HG03342 (cell line): Measurements from ENCODE around the gene LGALS1.
"Not testable (repeated sequence)": the region's sequence is repeated elsewhere in the genome, so short reads cannot be mapped to it uniquely, and the experiment has no call there.

Experiments used
- ATAC-seq: cut with Tn5 transposase; IDR thresholded peaks from one replicate; pipeline ENCODE4 v1.9.1; 2021; ENCODE audit warnings: mild to moderate bottlenecking, moderate library complexity; ENCODE audit not compliant: unreplicated experiment

The LGALS1 gene

GRCh38 chr22:37639070-37639760 lies 36.2 kb upstream of the LGALS1 start, which contains the start of gene SH3BP1:
Gene SH3BP1, plus strand, starts transcription at chr22:37639669. Its CDS starts 119 bp downstream, at chr22:37639788.
- no peak for ATAC-seq

- no peak for ATAC-seq
Observed at GRCh38 chr22:37639771-37640590, 35.5 kb upstream of the LGALS1 start.

GRCh38 chr22:37640591-37641560 lies 34.6 kb upstream of the LGALS1 start:
- ATAC-seq = no peak

DNA sequence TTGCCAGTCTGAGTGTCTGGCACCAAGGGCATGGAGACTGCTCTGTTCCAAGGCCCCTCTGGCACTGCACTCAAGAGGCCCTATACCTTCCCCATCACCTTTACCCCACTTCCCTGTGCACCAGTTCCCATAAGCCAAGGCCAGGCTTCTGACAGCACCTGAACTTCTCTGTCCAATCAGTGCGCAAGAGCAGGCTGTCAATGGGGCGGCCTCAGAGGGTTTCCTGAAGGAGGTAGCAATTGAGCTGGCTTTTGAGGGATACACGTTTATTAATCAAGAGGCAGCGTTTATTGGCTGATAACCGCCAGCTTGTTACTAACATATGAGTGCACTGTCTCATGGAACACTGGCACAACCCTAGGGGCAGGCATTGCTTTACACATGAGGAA lies 33.9 kb upstream of the LGALS1 start:
- no peak for ATAC-seq

DNA sequence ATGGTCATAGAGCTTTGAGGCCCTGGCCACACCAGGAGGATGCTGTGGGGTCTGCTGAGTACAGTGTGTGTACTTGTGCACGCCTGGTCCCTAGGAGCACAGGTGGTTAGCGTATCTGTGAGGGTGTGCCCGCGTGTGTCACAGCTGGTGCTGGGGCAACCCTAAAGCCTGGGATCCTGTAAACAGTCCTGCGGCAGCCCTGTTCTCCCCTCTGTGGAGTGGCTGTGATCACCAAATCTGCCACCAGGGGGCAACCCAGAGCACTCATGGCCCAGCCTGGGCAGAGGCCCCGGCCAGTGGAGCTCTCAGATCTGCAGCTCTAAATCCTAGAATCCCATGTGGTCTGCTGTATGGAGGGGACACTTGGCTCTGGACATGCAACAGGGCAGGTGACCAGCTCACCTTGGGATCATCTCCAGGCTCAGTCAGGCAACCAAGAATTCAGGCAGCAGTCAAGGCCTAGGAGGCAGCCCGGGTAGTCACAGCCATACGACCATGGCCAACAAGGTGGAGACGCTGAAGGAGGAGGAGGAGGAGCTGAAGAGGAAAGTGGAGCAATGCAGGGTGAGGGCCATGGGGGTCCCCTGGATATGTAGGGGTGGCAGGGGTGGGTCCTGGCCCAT lies 32.1 kb upstream of the LGALS1 start:
- ATAC-seq = no peak

DNA sequence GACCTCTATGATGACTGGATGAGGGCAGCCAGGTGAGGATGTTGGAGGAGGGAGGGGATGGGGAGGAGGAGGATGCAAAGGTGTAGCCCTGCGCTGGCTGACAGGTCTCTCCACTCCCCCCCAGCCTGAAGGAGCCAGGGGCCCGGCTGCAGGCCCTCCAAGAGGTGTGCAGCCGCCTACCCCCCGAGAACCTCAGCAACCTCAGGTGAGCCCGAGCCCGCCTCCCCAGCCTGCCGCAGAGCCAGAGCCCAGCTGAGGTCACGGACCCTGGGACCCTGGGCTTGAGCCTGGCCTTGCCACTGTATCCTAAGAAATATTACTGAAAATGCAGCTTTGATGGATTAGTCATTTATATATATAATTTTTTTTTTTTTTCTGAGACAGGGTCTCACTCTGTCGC lies 28.1 kb upstream of the LGALS1 start:
- ATAC-seq = no peak

GRCh38 chr22:37647928-37648327 lies 27.5 kb upstream of the LGALS1 start:
- ATAC-seq = no peak

DNA sequence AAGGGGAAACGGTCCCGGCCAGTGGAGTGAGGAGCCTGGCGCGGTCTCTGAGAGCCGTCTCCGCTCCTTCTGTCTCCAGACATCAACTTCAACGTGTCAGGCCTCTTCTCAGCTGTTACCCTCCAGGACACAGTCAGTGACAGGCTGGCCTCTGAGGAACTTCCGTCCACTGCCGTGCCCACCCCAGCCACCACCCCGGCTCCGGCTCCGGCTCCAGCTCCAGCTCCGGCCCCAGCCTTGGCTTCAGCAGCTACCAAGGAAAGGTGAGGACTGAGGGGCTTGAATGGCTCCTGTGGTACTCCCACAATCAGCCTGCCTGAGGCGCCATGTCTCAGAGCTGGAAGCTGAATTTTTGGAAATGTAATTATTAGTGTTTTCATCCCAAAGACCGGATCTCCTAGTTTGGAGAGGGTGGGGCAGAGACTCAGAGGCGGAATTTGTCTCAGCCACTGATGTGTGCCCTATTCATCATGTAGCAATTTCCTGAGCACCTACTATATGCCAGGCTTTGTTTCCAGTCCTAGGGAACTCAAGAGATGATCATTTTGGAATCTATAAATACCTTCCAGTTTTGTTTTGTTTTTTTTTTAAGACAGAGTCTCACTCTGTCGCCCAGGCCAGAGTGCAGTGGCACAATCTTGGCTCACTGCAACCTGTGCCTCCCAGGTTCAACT lies 24.8 kb upstream of the LGALS1 start:
- no peak for ATAC-seq

GRCh38 chr22:37654563-37655251 lies 20.7 kb upstream of the LGALS1 start:
- ATAC-seq = no peak

GRCh38 chr22:37655252-37655563 lies 20.2 kb upstream of the LGALS1 start:
- no peak for ATAC-seq

- ATAC-seq = not testable (repeated sequence)
Observed at GRCh38 chr22:37656583-37656982, 18.9 kb upstream of the LGALS1 start.

DNA sequence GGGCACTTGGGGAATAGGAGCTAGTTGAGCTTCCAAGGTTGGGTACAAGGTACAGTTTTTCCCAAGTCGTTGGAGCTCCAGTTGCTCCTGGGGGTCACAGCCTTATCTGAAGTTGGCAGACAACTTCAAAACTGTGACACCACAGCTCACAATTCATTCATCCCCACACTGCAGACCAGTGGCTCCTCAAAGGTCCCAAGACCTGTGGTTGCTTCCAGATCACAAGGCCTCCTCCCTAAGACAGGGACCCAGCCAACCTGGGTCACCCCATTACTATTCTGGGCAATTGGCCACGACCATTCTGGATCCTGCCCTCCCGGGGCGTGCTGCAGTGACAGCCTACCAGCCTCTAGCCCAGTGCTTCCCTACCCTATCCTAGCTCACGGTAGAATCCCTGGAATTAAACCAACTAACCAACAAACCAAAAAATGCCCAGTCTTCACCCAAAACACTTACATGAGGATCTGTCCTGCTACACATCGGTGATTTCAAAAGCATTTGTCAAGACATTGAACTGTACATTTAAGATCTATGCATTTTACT lies 17.8 kb upstream of the LGALS1 start:
- ATAC-seq = no peak

DNA sequence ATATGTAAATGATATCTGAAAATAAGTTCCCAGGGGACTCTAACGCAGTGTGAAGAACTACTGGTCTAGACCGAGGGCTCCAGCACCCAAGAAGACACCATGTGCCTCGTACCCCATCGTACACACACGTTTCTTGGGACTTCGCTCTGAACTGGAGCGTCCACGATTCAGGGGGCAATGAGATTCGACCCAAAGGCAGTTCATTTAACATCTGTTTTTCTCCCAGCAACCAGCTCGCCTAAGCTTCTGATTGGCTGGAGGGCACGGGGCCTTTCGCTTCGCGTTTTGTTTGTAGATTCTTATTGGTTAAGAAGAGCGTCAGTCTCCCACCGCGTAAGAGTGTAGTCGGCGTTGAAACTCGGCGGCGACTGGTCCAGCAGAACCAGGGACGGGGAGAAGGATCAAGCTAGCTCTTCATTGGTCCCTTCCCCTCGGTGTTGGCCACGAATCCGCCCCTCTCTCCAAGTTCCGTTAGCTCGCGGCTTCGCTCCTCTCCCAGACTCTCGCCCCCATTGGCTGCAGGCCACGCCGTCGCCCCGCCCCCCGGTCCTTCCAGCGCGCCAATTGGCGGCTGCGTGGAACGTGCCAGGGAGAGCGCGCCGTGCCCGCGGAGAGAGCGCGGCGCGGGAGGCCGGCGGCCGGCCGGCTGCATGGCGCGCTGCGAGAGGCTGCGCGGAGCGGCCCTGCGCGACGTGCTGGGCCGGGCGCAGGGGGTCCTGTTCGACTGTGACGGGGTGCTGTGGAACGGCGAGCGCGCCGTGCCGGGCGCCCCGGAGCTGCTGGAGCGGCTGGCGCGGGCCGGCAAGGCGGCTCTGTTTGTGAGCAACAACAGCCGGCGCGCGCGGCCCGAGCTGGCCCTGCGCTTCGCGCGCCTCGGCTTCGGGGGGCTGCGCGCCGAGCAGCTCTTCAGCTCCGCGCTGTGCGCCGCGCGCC lies 17.0 kb upstream of the LGALS1 start, which contains the start of gene PDXP:
TSS of gene PDXP (plus strand) at position 591 of the 933 bp plus-strand sequence. CDS start at position 651, 60 bp downstream.
- peak; percentile 72 for ATAC-seq

DNA sequence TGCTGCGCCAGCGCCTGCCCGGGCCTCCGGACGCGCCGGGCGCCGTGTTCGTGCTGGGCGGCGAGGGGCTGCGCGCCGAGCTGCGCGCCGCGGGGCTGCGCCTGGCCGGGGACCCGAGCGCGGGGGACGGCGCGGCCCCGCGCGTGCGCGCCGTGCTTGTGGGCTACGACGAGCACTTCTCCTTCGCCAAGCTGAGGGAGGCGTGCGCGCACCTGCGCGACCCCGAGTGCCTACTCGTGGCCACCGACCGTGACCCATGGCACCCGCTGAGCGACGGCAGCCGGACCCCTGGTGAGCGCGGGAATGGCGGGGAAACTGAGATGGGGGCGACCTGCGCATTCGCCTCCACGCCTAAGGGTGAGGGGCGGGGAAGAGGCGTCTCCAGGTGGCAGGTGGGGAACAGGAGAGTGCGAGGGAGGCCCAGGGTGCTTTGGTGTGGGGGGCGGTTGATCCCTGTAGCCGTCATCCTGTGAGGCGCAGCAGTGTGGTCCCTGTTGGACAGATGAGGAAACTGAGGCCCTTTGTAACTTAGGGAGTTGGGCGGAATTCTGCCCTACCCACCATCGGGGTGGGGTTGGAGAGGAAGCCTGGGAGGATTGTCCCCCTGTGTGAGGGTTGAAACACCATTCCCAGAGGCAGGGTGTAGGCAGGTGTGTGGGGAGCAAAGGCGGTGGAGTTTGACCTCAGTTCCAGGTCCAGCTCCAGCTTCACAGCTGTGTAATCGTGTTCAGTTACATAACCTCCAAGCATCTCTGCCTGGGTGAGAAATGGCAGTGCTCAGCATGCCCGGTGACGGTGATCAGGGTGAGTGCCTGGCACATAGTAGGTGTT lies 16.2 kb upstream of the LGALS1 start:
- peak; percentile 7 for ATAC-seq

DNA sequence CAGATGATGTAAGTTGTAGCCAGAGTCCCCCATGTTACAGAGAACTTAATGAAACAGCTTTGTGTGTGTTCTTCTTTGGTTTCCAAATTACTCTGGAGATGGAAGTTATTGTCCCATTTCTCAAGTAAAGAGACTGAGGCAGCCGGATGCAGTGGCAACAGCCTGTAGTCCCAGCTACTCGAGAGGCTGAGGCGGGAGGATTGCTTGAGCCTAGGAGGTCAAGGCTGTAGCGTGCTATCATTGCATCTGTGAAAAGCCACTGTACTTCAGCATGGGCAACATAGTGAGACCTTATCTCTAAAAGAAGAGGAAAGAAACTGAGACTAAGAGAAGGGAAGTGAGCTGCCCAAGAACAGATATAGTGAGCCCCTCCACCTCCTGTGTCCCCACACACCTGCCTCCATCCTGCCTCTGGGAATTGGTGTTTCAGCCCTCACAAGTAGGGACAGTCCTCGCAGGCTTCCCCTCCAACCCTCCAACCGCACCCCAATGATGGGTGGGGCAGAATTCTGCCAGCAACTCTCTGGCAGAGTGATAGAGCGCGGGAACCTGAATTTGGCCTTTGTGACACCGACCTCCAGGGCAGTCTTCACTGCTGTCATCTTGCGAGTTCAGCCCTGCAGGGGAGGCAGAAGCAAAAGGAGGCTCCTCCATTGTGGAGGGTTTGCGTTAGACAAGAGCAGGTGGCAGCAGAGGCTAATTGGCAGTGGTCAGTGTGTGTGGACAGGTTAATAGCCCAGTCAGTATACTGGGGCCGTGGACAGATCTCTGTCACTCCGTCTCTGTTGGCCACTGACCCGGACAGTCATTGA lies 15.3 kb upstream of the LGALS1 start:
- no peak for ATAC-seq

DNA sequence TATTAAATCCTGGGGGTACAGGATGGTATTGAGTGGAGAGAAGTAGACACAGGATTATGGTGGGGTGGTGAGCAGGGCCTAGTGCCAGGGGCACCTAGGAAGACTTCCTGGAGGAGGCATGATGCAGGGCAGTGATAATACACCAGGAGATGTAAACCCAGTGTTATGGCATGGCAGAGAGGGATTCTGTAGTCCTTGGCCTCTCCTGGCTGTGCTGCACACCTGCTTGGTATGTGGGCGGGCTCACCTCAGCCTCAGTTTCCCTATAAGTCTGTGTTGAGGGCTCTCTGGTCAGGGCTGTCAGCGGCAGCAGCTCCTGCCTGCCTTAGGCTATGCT lies 14.8 kb upstream of the LGALS1 start:
- no peak for ATAC-seq
